ENCODE data around the gene YTHDF1. TPM values are rescaled to one million over a fixed set of nuclear protein-coding genes. Genes with fewer than 3 reads are reported as not detected.

Gene YTHDF1
- polyA plus RNA-seq, 1 experiment, result 17.5 TPM

DNA sequence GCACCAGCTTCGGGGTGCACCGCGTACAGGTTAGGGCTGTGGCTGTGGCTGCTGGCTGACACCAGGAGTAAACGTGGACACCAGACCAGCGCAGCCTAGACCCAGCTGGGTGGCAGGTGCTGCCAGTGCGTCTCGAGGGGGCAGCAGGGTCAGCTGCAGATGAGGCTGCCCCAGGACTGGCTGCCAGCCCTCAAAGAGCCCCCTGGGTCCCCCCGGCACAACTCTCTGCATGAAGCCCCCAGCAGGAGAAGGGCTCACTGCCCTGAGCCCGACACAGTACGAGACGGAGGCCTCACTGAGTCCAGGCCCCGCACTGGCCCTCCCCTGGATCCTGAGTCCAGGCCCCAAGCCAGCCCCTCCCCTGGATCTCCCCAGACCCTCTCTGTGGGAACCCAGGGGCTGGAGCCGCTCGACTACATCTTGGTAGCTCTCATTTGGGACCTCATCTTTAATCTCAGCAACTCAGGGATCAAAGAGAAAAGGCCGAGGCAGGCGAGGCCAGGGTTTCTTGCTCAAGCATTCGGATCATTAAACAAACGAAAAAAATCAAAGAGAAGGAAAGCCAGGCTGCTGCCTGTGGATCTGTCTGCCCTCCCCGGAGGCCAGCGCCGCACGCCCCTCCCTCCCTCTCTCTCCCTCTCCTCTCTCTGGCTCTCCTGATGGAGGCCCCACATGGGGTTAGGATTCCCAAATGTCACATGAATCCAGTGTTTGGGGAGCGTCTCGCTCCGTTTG is 45.3 kb upstream of the YTHDF1 start:
- no peak overlapping the region for H3K4me3 ChIP-seq (ENCODE audit: low read depth, low read length)
- peaks cover 60% of the 10 kb centered on the region for H3K27me3 ChIP-seq (ENCODE audit: control insufficient read depth, insufficient read depth, low read length)
- ChIA-PET CTCF (interaction anchor here (0.7 to 2.6 kb wide), 3 partner anchors 8 to 48 kb away, joined by 3 to 14 read pairs (median 3); no protein-coding TSS in a partner anchor), POLR2A (no interaction called here)
- DNase-seq (ENCODE audit: low read depth), result no peak
- no peaks in the 10 kb centered on the region for H3K36me3 ChIP-seq (ENCODE audit: control insufficient read depth, insufficient read depth, low read length)
- TF ChIP-seq CTCF (IDR thresholded peaks at IDR 0.05; ENCODE audit: insufficient read depth, low read depth, low read length), result no peak

GRCh38 chr20:63260521-63260920 is 44.6 kb upstream of the YTHDF1 start:
- no peak overlapping the region for H3K4me3 ChIP-seq (ENCODE audit: low read depth, low read length)
- CTCF ChIA-PET, result interaction anchor here (0.7 to 2.6 kb wide), 3 partner anchors 9 to 49 kb away, joined by 3 to 14 read pairs (median 3); no protein-coding TSS in a partner anchor
- no peak for DNase-seq (ENCODE audit: low read depth)
- peaks cover 62% of the 10 kb centered on the region for H3K27me3 ChIP-seq (ENCODE audit: control insufficient read depth, insufficient read depth, low read length)
- H3K36me3 ChIP-seq (ENCODE audit: control insufficient read depth, insufficient read depth, low read length), result no peaks in the 10 kb centered on the region
- TF ChIP-seq CTCF (IDR thresholded peaks at IDR 0.05; ENCODE audit: insufficient read depth, low read depth, low read length), result no peak
- POLR2A ChIA-PET, result no interaction called here

DNA sequence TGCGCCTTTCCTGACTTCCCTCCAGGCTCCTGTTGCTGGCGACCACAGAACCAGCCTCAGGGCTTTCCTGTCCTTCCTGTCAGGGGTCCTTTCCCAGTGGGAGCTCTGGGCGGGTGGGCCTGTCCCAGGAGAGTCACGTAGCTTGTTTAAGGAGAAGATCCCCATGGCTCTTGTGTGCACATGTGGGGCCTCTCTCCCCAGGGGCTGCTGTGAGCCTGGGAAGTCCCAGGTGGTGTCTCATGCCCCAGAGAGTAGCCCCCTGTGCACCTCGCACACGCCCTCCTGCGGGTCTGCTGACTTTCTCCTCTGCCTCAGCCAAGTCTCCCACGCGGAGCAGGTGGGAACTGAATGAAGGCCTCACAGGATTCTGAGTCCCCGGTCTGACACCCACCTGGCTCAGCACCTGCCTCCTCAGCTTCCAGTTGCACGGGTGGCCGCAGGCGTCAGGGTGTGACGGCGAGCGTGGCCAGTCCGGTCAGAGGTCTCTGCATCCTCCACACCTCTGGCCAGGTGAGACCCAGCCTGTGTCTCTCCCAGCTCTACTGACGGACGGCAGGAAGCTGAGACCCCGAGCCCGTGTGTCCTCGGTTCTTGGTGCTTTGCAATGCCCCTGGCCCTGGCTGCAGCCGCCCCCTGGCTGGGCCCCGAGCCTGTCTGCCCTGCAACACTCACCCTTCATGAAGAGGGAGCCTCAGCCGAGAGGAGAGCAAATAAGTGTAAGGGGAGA is 44.0 kb upstream of the YTHDF1 start:
- CTCF ChIA-PET, result interaction anchor here (0.7 to 2.6 kb wide), 4 partner anchors 9 to 76 kb away, joined by 3 to 14 read pairs (median 4); no protein-coding TSS in a partner anchor
- POLR2A ChIA-PET, result no interaction called here

GRCh38 chr20:63258781-63259180 is 42.9 kb upstream of the YTHDF1 start:
- H3K27me3 ChIP-seq (ENCODE audit: control insufficient read depth, insufficient read depth, low read length), result peaks cover 63% of the 10 kb centered on the region
- H3K36me3 ChIP-seq (ENCODE audit: control insufficient read depth, insufficient read depth, low read length), result no peaks in the 10 kb centered on the region
- POLR2A ChIA-PET, result no interaction called here
- DNase-seq (ENCODE audit: low read depth), result no peak
- no peak overlapping the region for H3K4me3 ChIP-seq (ENCODE audit: low read depth, low read length)
- no peak for TF ChIP-seq CTCF (IDR thresholded peaks at IDR 0.05; ENCODE audit: insufficient read depth, low read depth, low read length)
- CTCF ChIA-PET, result interaction anchor here (1.1 to 2.6 kb wide), 3 partner anchors 26 to 75 kb away, joined by 3 to 14 read pairs (median 5); no protein-coding TSS in a partner anchor

More for the DNA sequence above, 44.0 kb upstream of the YTHDF1 start:
- TF ChIP-seq CTCF (IDR thresholded peaks at IDR 0.05; ENCODE audit: insufficient read depth, low read depth, low read length), result no peak
- no peak overlapping the region for H3K4me3 ChIP-seq (ENCODE audit: low read depth, low read length)
- H3K27me3 ChIP-seq (ENCODE audit: control insufficient read depth, insufficient read depth, low read length), result peaks cover 66% of the 10 kb centered on the region
- no peaks in the 10 kb centered on the region for H3K36me3 ChIP-seq (ENCODE audit: control insufficient read depth, insufficient read depth, low read length)
- no peak for DNase-seq (ENCODE audit: low read depth)

GRCh38 chr20:63257629-63258028 is 41.7 kb upstream of the YTHDF1 start:
- TF ChIP-seq CTCF (IDR thresholded peaks at IDR 0.05; ENCODE audit: insufficient read depth, low read depth, low read length), result no peak
- H3K4me3 ChIP-seq (ENCODE audit: low read depth, low read length), result no peak overlapping the region
- peaks cover 66% of the 10 kb centered on the region for H3K27me3 ChIP-seq (ENCODE audit: control insufficient read depth, insufficient read depth, low read length)
- POLR2A ChIA-PET, result no interaction called here
- no peaks in the 10 kb centered on the region for H3K36me3 ChIP-seq (ENCODE audit: control insufficient read depth, insufficient read depth, low read length)
- CTCF ChIA-PET, result no interaction called here
- no peak for DNase-seq (ENCODE audit: low read depth)

All from BJ (cell line).